ENCODE measurements around the gene LMAN1.

DNA sequence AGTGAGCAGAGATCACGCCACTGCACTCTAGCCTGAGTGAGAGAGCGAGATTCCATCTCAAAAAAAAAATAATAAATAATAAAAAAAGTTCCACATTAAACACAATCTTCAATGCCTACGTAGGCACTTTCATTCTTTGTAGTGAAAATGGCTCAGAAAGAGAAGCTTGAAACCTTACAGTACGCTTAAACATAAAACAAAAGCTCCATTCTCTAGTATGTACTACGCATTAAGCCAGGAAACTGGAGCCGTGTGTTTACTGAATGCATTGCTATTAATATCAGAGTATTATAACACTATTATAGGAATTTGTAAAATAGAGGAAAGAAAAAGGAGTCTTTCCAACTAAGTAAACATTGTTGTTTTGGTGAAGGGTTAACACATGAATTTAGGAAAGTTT, 41.3 kb upstream of the LMAN1 start:
- TF ChIP-seq, protein P1, sequence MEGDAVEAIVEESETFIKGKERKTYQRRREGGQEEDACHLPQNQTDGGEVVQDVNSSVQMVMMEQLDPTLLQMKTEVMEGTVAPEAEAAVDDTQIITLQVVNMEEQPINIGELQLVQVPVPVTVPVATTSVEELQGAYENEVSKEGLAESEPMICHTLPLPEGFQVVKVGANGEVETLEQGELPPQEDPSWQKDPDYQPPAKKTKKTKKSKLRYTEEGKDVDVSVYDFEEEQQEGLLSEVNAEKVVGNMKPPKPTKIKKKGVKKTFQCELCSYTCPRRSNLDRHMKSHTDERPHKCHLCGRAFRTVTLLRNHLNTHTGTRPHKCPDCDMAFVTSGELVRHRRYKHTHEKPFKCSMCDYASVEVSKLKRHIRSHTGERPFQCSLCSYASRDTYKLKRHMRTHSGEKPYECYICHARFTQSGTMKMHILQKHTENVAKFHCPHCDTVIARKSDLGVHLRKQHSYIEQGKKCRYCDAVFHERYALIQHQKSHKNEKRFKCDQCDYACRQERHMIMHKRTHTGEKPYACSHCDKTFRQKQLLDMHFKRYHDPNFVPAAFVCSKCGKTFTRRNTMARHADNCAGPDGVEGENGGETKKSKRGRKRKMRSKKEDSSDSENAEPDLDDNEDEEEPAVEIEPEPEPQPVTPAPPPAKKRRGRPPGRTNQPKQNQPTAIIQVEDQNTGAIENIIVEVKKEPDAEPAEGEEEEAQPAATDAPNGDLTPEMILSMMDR (IDR thresholded peaks at IDR 0.05), result no peak
- TF ChIP-seq POLR2A (IDR thresholded peaks at IDR 0.05) (no peak), POLR2AphosphoS5 (IDR thresholded peaks at IDR 0.05) (no peak)
